Endothelial cell (in vitro differentiated cells): Measurements from ENCODE around the gene GJC2. TPM values are rescaled to one million over a fixed set of nuclear protein-coding genes. Genes with fewer than 3 reads are reported as not detected.
A peak's percentile ranks its signal among the peaks of the same experiment; 100 is the strongest.

Experiments
- DNase-seq: peaks from one replicate; pipeline ENCODE4 v3.0.0; 2021; ENCODE audit warnings: low spot score
- H3K27ac Mint-ChIP-seq: one replicate; pipeline ENCODE4 v1.8.0; 2021; ENCODE audit warnings: mixed read lengths, inconsistent platforms; ENCODE audit not compliant: unreplicated experiment
- H3K27me3 Mint-ChIP-seq: one replicate; pipeline ENCODE4 v1.8.0; 2021; ENCODE audit warnings: mild to moderate bottlenecking, moderate library complexity, mixed read lengths, inconsistent platforms; ENCODE audit not compliant: unreplicated experiment
- H3K36me3 Mint-ChIP-seq: one replicate; pipeline ENCODE4 v1.8.0; 2021; ENCODE audit warnings: mild to moderate bottlenecking, low read depth, mixed read lengths, inconsistent platforms; ENCODE audit not compliant: unreplicated experiment
- H3K4me1 Mint-ChIP-seq: one replicate; pipeline ENCODE4 v1.8.0; 2021; ENCODE audit warnings: mild to moderate bottlenecking, mixed read lengths, inconsistent platforms; ENCODE audit not compliant: unreplicated experiment
- H3K4me3 Mint-ChIP-seq: one replicate; pipeline ENCODE4 v1.8.0; 2021; ENCODE audit warnings: mild to moderate bottlenecking, mixed read lengths, inconsistent platforms; ENCODE audit not compliant: unreplicated experiment
- H3K9me3 Mint-ChIP-seq: one replicate; pipeline ENCODE4 v1.8.0; 2021; ENCODE audit warnings: mixed read lengths, inconsistent platforms; ENCODE audit not compliant: unreplicated experiment
- total RNA-seq: library from RNA; stranded (reverse); fragmentation: NEBNext Ultra II Directional; extraction: Animal tissue kit (Norgen Biotek cat#: 25700); gene quantifications from one replicate; pipeline ENCODE4 v1.2.1, GENCODE V29; 2021; ENCODE audit not compliant: unreplicated experiment
- TF ChIP-seq, protein P1 (sequence below): fragments of 200-600 bp; sonication (generic); IDR thresholded peaks from one replicate; pipeline ENCODE4 v1.5.0; 2021; ENCODE audit warnings: antibody characterized with exemption; ENCODE audit not compliant: unreplicated experiment

Gene GJC2
- total RNA-seq, 1 donor from 2014 or later: 13.0 TPM

GRCh38 chr1:228156941-228157728 is 7.4 kb downstream of the GJC2 start:
- Mint-ChIP-seq H3K27me3 (peaks cover 7% of the 10 kb centered on the region), H3K4me1 (peaks cover 20% of the 10 kb centered on the region), H3K4me3 (no peak overlapping the region), H3K27ac (no peak overlapping the region), H3K9me3 (no peaks in the 10 kb centered on the region), H3K36me3 (no peaks in the 10 kb centered on the region)
- DNase-seq: no peak
- TF ChIP-seq, protein P1, sequence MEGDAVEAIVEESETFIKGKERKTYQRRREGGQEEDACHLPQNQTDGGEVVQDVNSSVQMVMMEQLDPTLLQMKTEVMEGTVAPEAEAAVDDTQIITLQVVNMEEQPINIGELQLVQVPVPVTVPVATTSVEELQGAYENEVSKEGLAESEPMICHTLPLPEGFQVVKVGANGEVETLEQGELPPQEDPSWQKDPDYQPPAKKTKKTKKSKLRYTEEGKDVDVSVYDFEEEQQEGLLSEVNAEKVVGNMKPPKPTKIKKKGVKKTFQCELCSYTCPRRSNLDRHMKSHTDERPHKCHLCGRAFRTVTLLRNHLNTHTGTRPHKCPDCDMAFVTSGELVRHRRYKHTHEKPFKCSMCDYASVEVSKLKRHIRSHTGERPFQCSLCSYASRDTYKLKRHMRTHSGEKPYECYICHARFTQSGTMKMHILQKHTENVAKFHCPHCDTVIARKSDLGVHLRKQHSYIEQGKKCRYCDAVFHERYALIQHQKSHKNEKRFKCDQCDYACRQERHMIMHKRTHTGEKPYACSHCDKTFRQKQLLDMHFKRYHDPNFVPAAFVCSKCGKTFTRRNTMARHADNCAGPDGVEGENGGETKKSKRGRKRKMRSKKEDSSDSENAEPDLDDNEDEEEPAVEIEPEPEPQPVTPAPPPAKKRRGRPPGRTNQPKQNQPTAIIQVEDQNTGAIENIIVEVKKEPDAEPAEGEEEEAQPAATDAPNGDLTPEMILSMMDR: no peak

- no peak overlapping the region for H3K27ac Mint-ChIP-seq
- H3K9me3 Mint-ChIP-seq: no peaks in the 10 kb centered on the region
- H3K4me1 Mint-ChIP-seq: peaks cover 23% of the 10 kb centered on the region
- no peak overlapping the region for H3K4me3 Mint-ChIP-seq
- H3K27me3 Mint-ChIP-seq: peaks cover 7% of the 10 kb centered on the region
- TF ChIP-seq, protein P1: no peak
- H3K36me3 Mint-ChIP-seq: no peaks in the 10 kb centered on the region
- DNase-seq: no peak
These were observed 8.0 kb downstream of the GJC2 start for GRCh38 chr1:228157729-228158126.

- Mint-ChIP-seq H3K27me3 (peaks cover 7% of the 10 kb centered on the region), H3K9me3 (no peaks in the 10 kb centered on the region), H3K4me3 (no peak overlapping the region), H3K4me1 (peaks cover 25% of the 10 kb centered on the region), H3K27ac (no peak overlapping the region), H3K36me3 (no peaks in the 10 kb centered on the region)
- DNase-seq: no peak
- TF ChIP-seq, protein P1: no peak
These were observed 8.6 kb downstream of the GJC2 start for GRCh38 chr1:228158151-228159007.

DNA sequence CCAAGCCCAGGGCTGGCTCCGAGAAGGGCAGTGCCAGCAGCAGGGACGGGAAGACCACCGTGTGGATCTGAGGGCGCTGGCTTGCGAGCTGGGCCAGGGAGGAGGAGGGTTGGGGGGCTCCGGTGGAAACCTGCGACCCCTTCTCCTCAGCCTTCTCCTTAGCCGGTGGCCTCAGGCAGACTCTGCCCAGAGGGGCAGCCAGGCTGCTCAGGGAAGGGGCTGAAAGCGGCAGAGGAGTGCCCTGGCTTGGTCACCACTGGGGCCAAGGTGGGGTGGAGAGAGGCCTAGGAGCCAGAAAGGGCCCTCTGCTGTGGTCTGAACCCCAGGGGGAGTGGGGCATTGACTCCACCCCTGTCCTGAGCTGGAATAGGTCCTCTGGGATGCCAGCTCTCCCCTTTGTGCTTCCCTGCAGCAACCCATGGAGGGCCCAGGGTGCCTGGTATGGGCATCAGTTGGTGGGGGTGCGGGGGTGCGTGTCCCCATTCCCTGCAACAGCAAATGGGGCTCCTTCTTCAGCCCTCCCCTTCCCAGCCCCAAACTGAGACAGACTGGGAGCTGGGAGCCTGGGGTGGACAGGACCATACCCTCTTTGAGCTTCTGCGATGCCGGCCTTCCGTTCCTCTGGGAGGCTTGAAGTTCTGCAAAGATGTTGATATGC is 9.4 kb downstream of the GJC2 start:
- TF ChIP-seq, protein P1: no peak
- no peaks in the 10 kb centered on the region for H3K36me3 Mint-ChIP-seq
- DNase-seq: no peak
- H3K27ac Mint-ChIP-seq: peak overlapping the region; percentile 72
- no peaks in the 10 kb centered on the region for H3K9me3 Mint-ChIP-seq
- H3K4me3 Mint-ChIP-seq: no peak overlapping the region
- H3K4me1 Mint-ChIP-seq: peaks cover 30% of the 10 kb centered on the region
- H3K27me3 Mint-ChIP-seq: peaks cover 6% of the 10 kb centered on the region
